Activated B cell treated with CpG ODN at 0.5 μM for 24 hours (primary cell): ENCODE data around the gene KCNJ10. TPM values are rescaled to one million over a fixed set of nuclear protein-coding genes. Genes with fewer than 3 reads are reported as not detected.

Source experiments
- ATAC-seq: fragments of 200-7000 bp; cut with Tn5 transposase; one replicate; pipeline ENCODE4 v1.10.0; 2021; ENCODE audit warnings: low read depth, mild to moderate bottlenecking, moderate library complexity
- CTCF ChIA-PET: fragments of 350-600 bp; sonication (Branson Sonifier 250); formaldehyde crosslinking; loops from one replicate; lab custom pipeline; 2021; ENCODE audit warnings: antibody characterized with exemption; lab: Charles Lee
- POLR2A ChIA-PET: fragments of 350-600 bp; sonication (Branson Sonifier 250); formaldehyde crosslinking; loops from one replicate; lab custom pipeline; 2021; ENCODE audit warnings: antibody characterized with exemption; lab: Charles Lee
- DNase-seq: peaks from one replicate; pipeline ENCODE4 v3.0.0; 2022
- H3K27ac Mint-ChIP-seq: one replicate; pipeline ENCODE4 v1.8.0; 2020; ENCODE audit warnings: mixed read lengths
- H3K27me3 Mint-ChIP-seq: one replicate; pipeline ENCODE4 v1.8.0; 2021; ENCODE audit warnings: mixed read lengths
- H3K36me3 Mint-ChIP-seq: one replicate; pipeline ENCODE4 v1.8.0; 2021; ENCODE audit warnings: low read depth, mixed read lengths
- H3K4me1 Mint-ChIP-seq: one replicate; pipeline ENCODE4 v1.8.0; 2021; ENCODE audit warnings: mixed read lengths
- H3K4me3 Mint-ChIP-seq: one replicate; pipeline ENCODE4 v1.8.0; 2020; ENCODE audit warnings: mild to moderate bottlenecking, mixed read lengths
- H3K9me3 Mint-ChIP-seq: one replicate; pipeline ENCODE4 v1.8.0; 2020; ENCODE audit warnings: mixed read lengths
- CTCF ChIP-seq: fragments of 200-600 bp; IDR thresholded peaks from one replicate; pipeline ENCODE4 v1.8.0; 2022; ENCODE audit warnings: antibody characterized with exemption, mild to moderate bottlenecking
- intact Hi-C: fragments of 100-400 bp; cut with micrococcal nuclease; formaldehyde crosslinking; loops from one replicate; pipeline ENCODE4 v1.15.1; 2024
- total RNA-seq: library from RNA; stranded (reverse); gene quantifications from 2 replicates; pipeline ENCODE4 v1.2.3, GENCODE V29; 2022

The KCNJ10 gene
- total RNA-seq, 1 donor from 2014 or later = not detected

GRCh38 chr1:160061369-160062229, 8.4 kb downstream of the KCNJ10 start:
- TF ChIP-seq CTCF = no peak
- ChIA-PET POLR2A (no interaction called here), CTCF (interaction anchor here (1.8 kb wide), 1 partner anchor 17 kb away, joined by 6 read pairs; no protein-coding TSS in a partner anchor)
- Mint-ChIP-seq H3K36me3 (no peaks in the 10 kb centered on the region), H3K27ac (no peak overlapping the region), H3K4me3 (no peak overlapping the region), H3K9me3 (no peaks in the 10 kb centered on the region), H3K4me1 (no peaks in the 10 kb centered on the region), H3K27me3 (peaks cover 31% of the 10 kb centered on the region)
- ATAC-seq (no peak), DNase-seq (no peak)
- intact Hi-C loops = no loop called here

- DNase-seq (no peak), ATAC-seq (no peak)
- intact Hi-C loops = no loop called here
- peaks cover 51% of the 10 kb centered on the region for H3K27me3 Mint-ChIP-seq
- ChIA-PET CTCF (interaction anchor here (0.7 to 1.8 kb wide), 3 partner anchors 12 to 20 kb away, joined by 3 to 4 read pairs (median 4); partner anchors contain the start of gene KCNJ10), POLR2A (no interaction called here)
- H3K36me3 Mint-ChIP-seq = no peaks in the 10 kb centered on the region
- no peak overlapping the region for H3K4me3 Mint-ChIP-seq
- H3K27ac Mint-ChIP-seq = no peak overlapping the region
- H3K4me1 Mint-ChIP-seq = no peaks in the 10 kb centered on the region
- no peaks in the 10 kb centered on the region for H3K9me3 Mint-ChIP-seq
- no peak for TF ChIP-seq CTCF
These were observed 11.9 kb downstream of the KCNJ10 start for GRCh38 chr1:160058087-160058486.

- intact Hi-C loops = no loop called here
- H3K4me3 Mint-ChIP-seq = no peak overlapping the region
- H3K27ac Mint-ChIP-seq = no peak overlapping the region
- H3K27me3 Mint-ChIP-seq = peaks cover 59% of the 10 kb centered on the region
- H3K36me3 Mint-ChIP-seq = no peaks in the 10 kb centered on the region
- H3K4me1 Mint-ChIP-seq = no peaks in the 10 kb centered on the region
- TF ChIP-seq CTCF = no peak
- ATAC-seq (no peak), DNase-seq (no peak)
- CTCF ChIA-PET = interaction anchor here (1.8 kb wide), 1 partner anchor 11 kb away, joined by 4 read pairs; no protein-coding TSS in a partner anchor
- H3K9me3 Mint-ChIP-seq = no peaks in the 10 kb centered on the region
- POLR2A ChIA-PET = no interaction called here
These were observed 13.3 kb downstream of the KCNJ10 start for GRCh38 chr1:160056648-160057169.

- Mint-ChIP-seq H3K9me3 (no peaks in the 10 kb centered on the region), H3K27ac (no peak overlapping the region), H3K36me3 (no peaks in the 10 kb centered on the region), H3K4me1 (no peaks in the 10 kb centered on the region), H3K4me3 (no peak overlapping the region), H3K27me3 (peaks cover 55% of the 10 kb centered on the region)
- ATAC-seq = no peak
- POLR2A ChIA-PET = interaction anchor here (0.6 kb wide), 1 partner anchor 18 kb away, joined by 3 read pairs; no protein-coding TSS in a partner anchor
- CTCF ChIA-PET = interaction anchor here (1.2 kb wide), 1 partner anchor 8 kb away, joined by 7 read pairs; no protein-coding TSS in a partner anchor
- no peak for TF ChIP-seq CTCF
- intact Hi-C loops = no loop called here
- no peak for DNase-seq
These were observed 16.2 kb downstream of the KCNJ10 start for GRCh38 chr1:160053548-160054365.
